NT2/D1 (cell line): ENCODE results near the gene BIRC6.

ENCODE experiments used
- SUZ12 ChIP-seq: IDR thresholded peaks from 2 replicates; pipeline ENCODE4 v1.6.1; 2011; ENCODE audit not compliant: insufficient read length, insufficient read depth; ENCODE audit errors: extremely low read depth
- ZNF274 ChIP-seq: IDR thresholded peaks from 2 replicates; pipeline ENCODE4 v1.6.1; 2011; ENCODE audit warnings: mild to moderate bottlenecking, low read depth, low read length

- TF ChIP-seq ZNF274 (no peak), SUZ12 (no peak)
Measured at GRCh38 chr2:32457814-32458213, 101.0 kb downstream of the BIRC6 start.
